Measurements from ENCODE around the gene PSAPL1.

PSAPL1 gene

GRCh38 chr4:7434766-7435150, at the start of gene PSAPL1:
TSS of gene PSAPL1 (minus strand) at chr4:7434930. CDS start at chr4:7434879, 51 bp downstream.
- H3K27me3 ChIP-seq (ENCODE audit: control insufficient read depth, low read length) = no peaks in the 10 kb centered on the region
- TF ChIP-seq CTCF (IDR thresholded peaks at IDR 0.05; ENCODE audit: low read depth, low read length, poor library complexity, severe bottlenecking) (no peak), EZH2phosphoT487 (IDR thresholded peaks at IDR 0.05; ENCODE audit: borderline replicate concordance, low read length) (no peak)
- no peak within 1 kb of the TSS for H3K4me2 ChIP-seq (ENCODE audit: low read length)
- no peaks in the 10 kb centered on the region for H3K79me2 ChIP-seq (ENCODE audit: control insufficient read depth, low read length)
- no peaks in the 10 kb centered on the region for H3K9me2 ChIP-seq (replicated peaks; ENCODE audit: control insufficient read depth, low read length)
- H3K27ac ChIP-seq (ENCODE audit: low read depth, low read length) = no peak within 1 kb of the TSS
- no peaks in the 10 kb centered on the region for H3K9me3 ChIP-seq (ENCODE audit: control insufficient read depth, insufficient read depth, low read length)
- H3K36me3 ChIP-seq (ENCODE audit: control insufficient read depth, low read length) = no peaks in the 10 kb centered on the region
- no peaks in the 10 kb centered on the region for H4K20me1 ChIP-seq (ENCODE audit: control insufficient read depth, insufficient read depth, low read depth, low read length)
- no peaks in the 10 kb centered on the region for H3F3A ChIP-seq (ENCODE audit: control insufficient read depth, insufficient read depth)
- H3K4me1 ChIP-seq (ENCODE audit: control insufficient read depth, low read length) = peaks cover 17% of the 10 kb centered on the region
- no peak within 1 kb of the TSS for H3K4me3 ChIP-seq (ENCODE audit: low read length)

- no peak overlapping the region for H3K27ac ChIP-seq (ENCODE audit: low read depth, low read length)
- H3K79me2 ChIP-seq (ENCODE audit: control insufficient read depth, low read length) = no peaks in the 10 kb centered on the region
- H4K20me1 ChIP-seq (ENCODE audit: control insufficient read depth, insufficient read depth, low read depth, low read length) = no peaks in the 10 kb centered on the region
- no peaks in the 10 kb centered on the region for H3K9me2 ChIP-seq (replicated peaks; ENCODE audit: control insufficient read depth, low read length)
- H3F3A ChIP-seq (ENCODE audit: control insufficient read depth, insufficient read depth) = no peaks in the 10 kb centered on the region
- H3K9me3 ChIP-seq (ENCODE audit: control insufficient read depth, insufficient read depth, low read length) = no peaks in the 10 kb centered on the region
- no peaks in the 10 kb centered on the region for H3K36me3 ChIP-seq (ENCODE audit: control insufficient read depth, low read length)
- H3K4me2 ChIP-seq (ENCODE audit: low read length) = no peak overlapping the region
- TF ChIP-seq EZH2phosphoT487 (IDR thresholded peaks at IDR 0.05; ENCODE audit: borderline replicate concordance, low read length) (no peak), CTCF (IDR thresholded peaks at IDR 0.05; ENCODE audit: low read depth, low read length, poor library complexity, severe bottlenecking) (no peak)
- H3K4me1 ChIP-seq (ENCODE audit: control insufficient read depth, low read length) = peaks cover 14% of the 10 kb centered on the region
- no peak overlapping the region for H3K4me3 ChIP-seq (ENCODE audit: low read length)
- H3K27me3 ChIP-seq (ENCODE audit: control insufficient read depth, low read length) = no peaks in the 10 kb centered on the region
Measured at GRCh38 chr4:7481227-7481626, 46.5 kb upstream of the PSAPL1 start.

GRCh38 chr4:7480423-7480822, 45.7 kb upstream of the PSAPL1 start:
- H3K27ac ChIP-seq (ENCODE audit: low read depth, low read length) = no peak overlapping the region
- H3F3A ChIP-seq (ENCODE audit: control insufficient read depth, insufficient read depth) = no peaks in the 10 kb centered on the region
- no peaks in the 10 kb centered on the region for H3K79me2 ChIP-seq (ENCODE audit: control insufficient read depth, low read length)
- no peaks in the 10 kb centered on the region for H3K9me3 ChIP-seq (ENCODE audit: control insufficient read depth, insufficient read depth, low read length)
- no peaks in the 10 kb centered on the region for H3K36me3 ChIP-seq (ENCODE audit: control insufficient read depth, low read length)
- no peak overlapping the region for H3K4me3 ChIP-seq (ENCODE audit: low read length)
- H4K20me1 ChIP-seq (ENCODE audit: control insufficient read depth, insufficient read depth, low read depth, low read length) = no peaks in the 10 kb centered on the region
- no peak overlapping the region for H3K4me2 ChIP-seq (ENCODE audit: low read length)
- H3K9me2 ChIP-seq (replicated peaks; ENCODE audit: control insufficient read depth, low read length) = no peaks in the 10 kb centered on the region
- peaks cover 12% of the 10 kb centered on the region for H3K4me1 ChIP-seq (ENCODE audit: control insufficient read depth, low read length)
- H3K27me3 ChIP-seq (ENCODE audit: control insufficient read depth, low read length) = no peaks in the 10 kb centered on the region
- no peak for TF ChIP-seq CTCF (IDR thresholded peaks at IDR 0.05; ENCODE audit: low read depth, low read length, poor library complexity, severe bottlenecking)
- TF ChIP-seq EZH2phosphoT487 (IDR thresholded peaks at IDR 0.05; ENCODE audit: borderline replicate concordance, low read length) = no peak

GRCh38 chr4:7478665-7479064, 43.9 kb upstream of the PSAPL1 start:
- Histone ChIP-seq H3K4me1 (ENCODE audit: control insufficient read depth, low read length) (peaks cover 13% of the 10 kb centered on the region), H3K79me2 (ENCODE audit: control insufficient read depth, low read length) (no peaks in the 10 kb centered on the region), H3K27ac (ENCODE audit: low read depth, low read length) (no peak overlapping the region), H3K9me2 (replicated peaks; ENCODE audit: control insufficient read depth, low read length) (no peaks in the 10 kb centered on the region), H3K27me3 (ENCODE audit: control insufficient read depth, low read length) (no peaks in the 10 kb centered on the region), H3F3A (ENCODE audit: control insufficient read depth, insufficient read depth) (no peaks in the 10 kb centered on the region), H3K36me3 (ENCODE audit: control insufficient read depth, low read length) (no peaks in the 10 kb centered on the region), H3K9me3 (ENCODE audit: control insufficient read depth, insufficient read depth, low read length) (no peaks in the 10 kb centered on the region), H3K4me2 (ENCODE audit: low read length) (no peak overlapping the region), H4K20me1 (ENCODE audit: control insufficient read depth, insufficient read depth, low read depth, low read length) (no peaks in the 10 kb centered on the region), H3K4me3 (ENCODE audit: low read length) (no peak overlapping the region)
- TF ChIP-seq EZH2phosphoT487 (IDR thresholded peaks at IDR 0.05; ENCODE audit: borderline replicate concordance, low read length) (no peak), CTCF (IDR thresholded peaks at IDR 0.05; ENCODE audit: low read depth, low read length, poor library complexity, severe bottlenecking) (no peak)
